Fibroblast of peridontal ligament (primary cell): ENCODE results near the gene ZNF804A.
"Not testable (repeated sequence)": the region's sequence is repeated elsewhere in the genome, so short reads cannot be mapped to it uniquely, and the experiment has no call there.

ENCODE experiments used
- DNase-seq: peaks from one replicate; pipeline ENCODE4 v3.0.0-alpha.2; 2010; ENCODE audit errors: extremely low read depth

ZNF804A gene

GRCh38 chr2:184815824-184816223 lies 217.5 kb downstream of the ZNF804A start:
- DNase-seq = no peak

GRCh38 chr2:184824597-184824996 lies 226.3 kb downstream of the ZNF804A start:
- DNase-seq = no peak

GRCh38 chr2:184830531-184830930 lies 232.2 kb downstream of the ZNF804A start:
- DNase-seq = no peak

GRCh38 chr2:184834699-184835397 lies 236.5 kb downstream of the ZNF804A start:
- no peak for DNase-seq

- DNase-seq = no peak
Observed at GRCh38 chr2:184835398-184835715, 237.0 kb downstream of the ZNF804A start.

GRCh38 chr2:184847331-184847730 lies 249.0 kb downstream of the ZNF804A start:
- DNase-seq = no peak

- peak; percentile 17 for DNase-seq
Observed at GRCh38 chr2:184849516-184849915, 251.2 kb downstream of the ZNF804A start.

GRCh38 chr2:184851576-184851975 lies 253.2 kb downstream of the ZNF804A start:
- no peak for DNase-seq

GRCh38 chr2:184859187-184859586 lies 260.9 kb downstream of the ZNF804A start:
- DNase-seq = no peak

- no peak for DNase-seq
Observed at GRCh38 chr2:184860744-184861143, 262.4 kb downstream of the ZNF804A start.

- no peak for DNase-seq
Observed at GRCh38 chr2:184875212-184875611, 276.9 kb downstream of the ZNF804A start.

GRCh38 chr2:184875911-184876310 lies 277.6 kb downstream of the ZNF804A start:
- DNase-seq = peak; percentile 15

- DNase-seq = no peak
Observed at GRCh38 chr2:184877909-184878308, 279.6 kb downstream of the ZNF804A start.

- no peak for DNase-seq
Observed at GRCh38 chr2:184879671-184880070, 281.3 kb downstream of the ZNF804A start.

GRCh38 chr2:184886585-184886984 lies 288.3 kb downstream of the ZNF804A start:
- not testable (repeated sequence) for DNase-seq

GRCh38 chr2:184890311-184890710 lies 292.0 kb downstream of the ZNF804A start:
- DNase-seq = peak; percentile 48

GRCh38 chr2:184904991-184905390 lies 306.7 kb downstream of the ZNF804A start:
- DNase-seq = no peak

- DNase-seq = no peak
Observed at GRCh38 chr2:184906160-184906559, 307.8 kb downstream of the ZNF804A start.

GRCh38 chr2:184906709-184907108 lies 308.4 kb downstream of the ZNF804A start:
- DNase-seq = no peak

- DNase-seq = no peak
Observed at GRCh38 chr2:184908966-184909365, 310.6 kb downstream of the ZNF804A start.

- peak; percentile 7 for DNase-seq
Observed at GRCh38 chr2:184920451-184920965, 322.2 kb downstream of the ZNF804A start.

- DNase-seq = no peak
Observed at GRCh38 chr2:184921676-184922075, 323.3 kb downstream of the ZNF804A start.

- peak; percentile 6 for DNase-seq
Observed at GRCh38 chr2:184923751-184924150, 325.4 kb downstream of the ZNF804A start.

- no peak for DNase-seq
Observed at GRCh38 chr2:184927040-184927439, 328.7 kb downstream of the ZNF804A start.
